SH-SY5Y (cell line): ENCODE data around the gene PKIB.

ENCODE experiments used
- GATA2 ChIP-seq: IDR thresholded peaks from 2 replicates; pipeline ENCODE4 v1.6.1; 2011; ENCODE audit warnings: mild to moderate bottlenecking, low read depth, low read length
- GATA3 ChIP-seq: IDR thresholded peaks from 2 replicates; pipeline ENCODE4 v1.6.1; 2011; ENCODE audit warnings: low read depth, mild to moderate bottlenecking, low read length, moderate library complexity

DNA sequence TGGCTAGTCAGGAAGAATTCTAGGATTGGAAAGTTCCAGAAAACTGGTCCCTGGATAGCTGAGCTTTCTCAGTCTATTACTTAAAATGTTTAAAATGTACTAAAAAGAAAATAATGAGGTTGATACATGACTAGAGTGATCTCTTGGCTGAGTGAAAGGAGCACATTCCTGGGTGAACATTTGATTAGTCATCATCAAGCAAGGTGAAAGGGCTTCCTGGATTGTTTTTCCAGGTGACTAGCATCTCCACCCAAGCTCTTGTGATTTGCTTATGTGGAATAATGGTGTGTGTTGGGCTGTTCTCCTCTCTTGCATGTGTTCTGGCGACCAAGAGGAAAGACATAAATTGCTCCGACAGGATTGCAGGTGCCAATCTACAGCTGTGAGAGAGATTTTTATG, 42.9 kb downstream of the PKIB start:
- TF ChIP-seq GATA2, result no peak
- TF ChIP-seq GATA3, result no peak
